Inferior parietal cortex (tissue), 1 donor: ENCODE results near the gene ELFN2.

ENCODE experiments used
- DNase-seq: peaks from one replicate; pipeline ENCODE4 v3.0.0-alpha.2; 2016; ENCODE audit errors: extremely low spot score

Gene ELFN2

DNA sequence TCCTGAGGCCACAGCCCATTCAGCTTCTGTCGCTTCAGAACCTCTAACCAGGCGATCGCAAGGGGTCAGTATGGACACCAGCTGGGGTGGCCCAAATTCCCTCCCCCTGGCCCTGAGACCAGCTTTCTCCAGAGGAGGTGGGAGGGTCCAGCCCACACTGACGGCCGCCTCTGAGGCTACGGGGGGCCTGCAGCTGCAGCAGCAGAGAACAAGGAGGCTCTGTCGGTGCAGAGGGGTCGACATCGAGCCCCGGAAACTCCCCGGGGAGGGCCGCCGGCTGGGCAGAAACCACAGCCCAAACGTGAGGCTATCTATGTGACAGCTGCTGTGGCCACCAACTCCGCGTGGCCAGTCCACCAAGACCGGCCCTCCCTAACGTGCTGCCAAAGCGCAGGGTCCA, 40.8 kb downstream of the ELFN2 start:
- DNase-seq, result no peak

GRCh38 chr22:37384691-37385090, 42.6 kb downstream of the ELFN2 start:
- no peak for DNase-seq

GRCh38 chr22:37383341-37383740, 43.9 kb downstream of the ELFN2 start:
- DNase-seq, result no peak

GRCh38 chr22:37381489-37381888, 45.8 kb downstream of the ELFN2 start:
- no peak for DNase-seq

DNA sequence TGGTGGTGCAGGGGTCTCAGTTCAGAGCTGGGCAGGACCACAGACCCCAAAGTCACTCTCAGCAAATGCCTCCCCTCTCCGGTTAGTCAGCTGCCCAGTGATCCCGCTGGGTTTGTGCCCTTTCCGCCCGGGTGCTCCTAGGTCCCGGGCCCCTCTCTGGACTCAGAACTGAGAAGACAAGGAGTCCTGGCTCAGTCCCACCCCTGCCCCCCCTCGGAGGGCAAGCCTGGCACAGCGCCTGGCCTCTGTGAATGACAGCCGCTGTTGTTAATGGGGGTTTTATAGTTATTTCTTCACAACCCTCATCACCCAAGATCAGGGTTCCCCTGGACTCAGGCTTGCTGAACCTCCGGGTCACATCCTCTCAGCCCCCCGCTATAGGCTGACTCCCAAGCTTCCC, 47.6 kb downstream of the ELFN2 start:
- DNase-seq, result no peak

GRCh38 chr22:37379085-37379484, 48.2 kb downstream of the ELFN2 start:
- no peak for DNase-seq

GRCh38 chr22:37378642-37379058, 48.6 kb downstream of the ELFN2 start:
- DNase-seq, result no peak

DNA sequence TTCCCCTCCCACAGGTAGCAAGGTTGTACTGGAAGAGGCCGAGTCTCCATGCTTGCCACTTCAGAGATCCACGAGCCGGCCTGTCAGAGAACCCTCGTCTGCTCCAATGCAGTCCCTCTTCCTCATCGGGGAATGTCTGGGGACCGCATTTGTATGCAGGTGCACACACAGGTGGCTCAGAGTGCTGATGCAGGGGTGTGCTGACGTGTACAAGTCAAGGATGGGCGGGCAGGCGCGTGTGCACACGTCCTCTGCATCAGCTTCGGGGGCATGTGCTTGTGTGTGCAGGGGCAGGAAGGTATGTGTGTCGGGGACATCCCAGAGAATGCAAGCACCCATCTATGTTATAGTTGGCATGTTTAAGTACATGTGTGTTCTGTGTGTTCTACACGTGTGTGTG, 49.4 kb downstream of the ELFN2 start:
- DNase-seq, result no peak

DNA sequence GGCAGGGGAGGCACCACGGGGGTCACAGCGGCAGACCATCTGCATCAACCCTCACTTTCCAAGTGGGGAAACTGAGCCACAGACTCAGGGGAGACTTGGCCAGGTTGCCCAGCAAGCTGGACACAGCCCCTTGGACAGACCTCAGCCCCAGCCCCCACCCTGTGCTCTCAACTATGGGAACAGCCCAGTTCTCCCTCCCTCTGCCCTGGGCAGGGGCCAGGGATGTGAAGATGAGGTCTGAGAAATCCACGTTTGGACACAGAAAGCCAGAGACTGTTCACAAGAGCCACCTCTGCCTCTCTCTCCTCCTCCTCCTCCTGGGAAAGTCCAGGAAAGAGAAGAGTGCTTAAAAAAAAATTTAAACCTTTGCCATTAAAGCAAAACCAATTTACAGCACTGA, 50.1 kb downstream of the ELFN2 start:
- DNase-seq, result no peak

GRCh38 chr22:37376643-37377042, 50.6 kb downstream of the ELFN2 start:
- DNase-seq, result no peak

GRCh38 chr22:37375801-37376200, 51.5 kb downstream of the ELFN2 start:
- no peak for DNase-seq

DNA sequence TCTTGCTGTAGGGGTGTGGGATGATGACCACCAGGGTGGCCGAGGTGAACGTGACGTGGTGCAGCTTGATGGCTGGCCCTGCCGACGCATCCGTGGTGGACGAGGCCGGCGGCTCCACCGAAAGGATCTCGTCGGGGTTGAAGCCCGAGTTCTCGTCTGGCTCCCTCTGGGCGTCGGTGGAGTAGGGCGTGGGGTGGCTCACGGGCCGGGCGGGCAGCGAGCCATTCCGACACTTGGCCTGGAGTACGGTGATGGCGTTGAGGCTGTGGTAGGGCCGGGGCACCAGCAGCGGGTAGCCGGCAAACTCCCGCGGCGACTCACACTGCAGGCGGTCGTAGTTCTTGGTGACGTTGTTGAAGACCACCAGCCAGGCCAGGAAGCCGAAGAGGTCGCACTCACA, 52.7 kb downstream of the ELFN2 start:
- DNase-seq, result no peak

DNA sequence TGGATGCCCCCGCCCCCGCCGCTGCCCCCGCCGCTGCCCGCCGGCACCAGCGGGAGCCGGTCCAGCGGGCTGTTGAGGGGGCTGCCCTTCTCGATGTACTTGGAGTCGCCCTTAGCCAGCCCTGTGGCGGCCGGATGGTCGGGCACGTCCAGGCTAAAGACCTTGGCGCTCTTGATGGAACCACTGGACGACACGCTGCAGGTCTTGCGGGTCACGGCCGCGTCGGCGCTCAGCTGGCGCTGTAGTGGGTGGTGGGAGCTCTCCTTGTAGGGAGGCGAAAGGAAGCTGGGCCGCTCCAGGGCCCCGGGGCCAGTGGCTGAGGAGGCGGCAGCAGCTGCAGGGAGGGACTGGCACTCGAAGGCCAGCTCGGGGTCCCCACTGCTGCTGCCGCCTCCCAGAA, 53.8 kb downstream of the ELFN2 start:
- DNase-seq, result no peak

DNA sequence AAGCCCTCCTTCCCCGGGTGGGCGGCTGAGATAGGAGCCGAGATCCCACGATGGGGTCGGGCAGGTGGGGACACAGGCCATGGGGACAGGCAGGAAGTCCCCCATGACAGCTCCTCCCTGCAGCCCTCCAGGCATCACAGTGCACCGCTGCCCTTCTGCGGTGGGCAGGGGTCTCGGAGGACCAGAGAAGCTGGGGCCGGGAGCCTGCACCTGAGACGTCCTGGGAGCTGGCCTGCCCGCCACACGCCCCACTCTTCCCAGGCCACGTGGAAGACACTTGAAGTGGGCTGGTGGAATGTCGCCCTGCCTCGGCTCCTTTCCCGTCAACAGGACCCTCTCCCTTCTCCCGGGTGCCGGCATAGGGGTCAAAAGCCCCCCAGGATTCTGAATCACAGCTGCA, 55.4 kb downstream of the ELFN2 start:
- no peak for DNase-seq

- DNase-seq, result no peak
Measured at GRCh38 chr22:37371491-37371890, 55.8 kb downstream of the ELFN2 start.

DNA sequence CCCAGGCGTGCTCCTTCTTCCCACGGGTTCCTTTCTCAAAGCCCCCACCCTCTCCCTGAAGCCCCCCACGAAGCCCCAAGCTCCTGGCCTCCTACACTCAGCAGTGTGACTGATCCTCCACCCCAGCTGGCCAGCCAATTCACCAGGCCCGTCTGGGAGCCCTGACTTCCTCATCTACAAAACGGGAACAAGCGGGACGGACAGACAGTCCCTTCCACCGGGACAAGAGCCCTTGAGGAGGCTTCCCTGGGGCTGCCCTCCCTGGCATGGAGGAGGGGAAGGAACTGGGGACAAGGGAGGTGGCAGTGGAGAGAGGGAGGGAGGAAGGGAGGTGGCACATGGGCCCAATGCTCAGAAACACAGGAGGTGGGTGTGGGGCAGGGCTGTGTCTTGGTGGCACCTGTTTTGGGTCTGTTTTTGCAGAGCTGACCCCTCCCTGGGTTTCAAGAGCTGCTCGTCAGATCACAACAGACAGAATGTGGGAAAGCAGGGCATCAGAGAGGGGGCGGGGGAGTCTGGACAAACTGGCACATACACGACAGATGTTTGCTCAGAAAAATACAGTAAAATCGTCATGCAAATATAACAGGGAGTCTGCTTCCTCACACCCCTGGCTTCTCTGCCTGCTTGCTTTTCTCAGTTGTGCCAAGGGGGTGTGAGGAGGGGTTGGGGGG, 56.8 kb downstream of the ELFN2 start:
- DNase-seq, result no peak

DNA sequence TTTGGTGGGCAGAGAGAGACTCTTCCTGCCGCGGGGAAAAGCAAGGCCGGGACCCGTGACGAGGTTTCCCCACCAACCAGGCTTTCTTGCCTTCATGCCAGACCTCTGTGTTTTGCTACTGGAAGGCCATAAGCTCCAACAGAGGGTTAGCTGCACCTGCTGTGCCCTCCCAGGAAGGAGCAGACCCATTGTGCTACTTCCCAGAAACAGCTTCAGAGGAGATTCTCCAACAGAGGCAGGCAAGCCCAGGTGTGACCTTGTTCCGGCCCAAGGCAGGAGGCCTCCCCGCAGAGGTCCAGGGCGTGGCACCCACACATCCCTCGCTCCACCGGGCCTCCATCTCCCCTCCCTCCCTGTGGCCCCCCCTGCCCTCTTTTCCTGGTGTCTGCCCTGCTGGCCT, 57.8 kb downstream of the ELFN2 start:
- DNase-seq, result no peak

DNA sequence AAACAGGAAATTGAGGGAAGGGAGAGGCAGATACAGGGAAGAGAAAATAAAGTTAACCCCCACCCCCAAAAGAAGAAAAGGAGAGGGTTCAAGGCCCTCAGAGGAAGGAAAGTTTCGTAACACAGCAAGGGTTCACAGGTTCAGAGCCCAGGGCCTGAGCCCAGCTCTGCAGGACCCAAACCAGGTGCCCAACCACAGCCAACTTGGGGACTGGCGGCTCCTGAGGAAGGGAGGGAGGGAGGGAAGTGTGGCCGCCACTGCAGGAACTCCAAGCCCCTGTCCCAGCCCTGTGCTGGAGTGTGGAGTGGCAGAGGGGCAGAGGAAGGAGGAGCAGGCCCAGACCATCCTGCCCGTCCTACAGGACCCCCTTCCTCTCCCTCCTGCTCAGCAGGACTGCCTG, 59.2 kb downstream of the ELFN2 start:
- DNase-seq, result no peak

- DNase-seq, result no peak
Measured at GRCh38 chr22:37366601-37367000, 60.7 kb downstream of the ELFN2 start.

DNA sequence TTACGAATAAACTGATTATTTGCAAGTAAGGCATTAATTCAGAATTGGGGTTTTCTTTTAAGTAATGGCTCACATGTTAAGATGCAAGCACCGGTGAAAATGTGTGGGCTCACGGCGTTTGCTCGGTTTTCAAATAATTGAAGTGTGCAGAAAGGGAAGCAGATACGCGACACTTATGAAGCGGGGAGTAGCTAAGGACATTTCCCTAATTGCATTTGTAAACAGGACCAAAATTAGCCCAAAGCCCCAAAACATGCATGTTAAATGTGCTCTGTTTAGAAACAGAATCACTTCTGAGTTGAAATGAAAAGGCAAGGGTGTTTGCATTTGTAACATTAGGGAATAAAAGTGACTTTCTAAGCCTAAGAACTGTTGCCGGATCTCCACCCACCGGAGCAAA, 61.3 kb downstream of the ELFN2 start:
- no peak for DNase-seq

DNA sequence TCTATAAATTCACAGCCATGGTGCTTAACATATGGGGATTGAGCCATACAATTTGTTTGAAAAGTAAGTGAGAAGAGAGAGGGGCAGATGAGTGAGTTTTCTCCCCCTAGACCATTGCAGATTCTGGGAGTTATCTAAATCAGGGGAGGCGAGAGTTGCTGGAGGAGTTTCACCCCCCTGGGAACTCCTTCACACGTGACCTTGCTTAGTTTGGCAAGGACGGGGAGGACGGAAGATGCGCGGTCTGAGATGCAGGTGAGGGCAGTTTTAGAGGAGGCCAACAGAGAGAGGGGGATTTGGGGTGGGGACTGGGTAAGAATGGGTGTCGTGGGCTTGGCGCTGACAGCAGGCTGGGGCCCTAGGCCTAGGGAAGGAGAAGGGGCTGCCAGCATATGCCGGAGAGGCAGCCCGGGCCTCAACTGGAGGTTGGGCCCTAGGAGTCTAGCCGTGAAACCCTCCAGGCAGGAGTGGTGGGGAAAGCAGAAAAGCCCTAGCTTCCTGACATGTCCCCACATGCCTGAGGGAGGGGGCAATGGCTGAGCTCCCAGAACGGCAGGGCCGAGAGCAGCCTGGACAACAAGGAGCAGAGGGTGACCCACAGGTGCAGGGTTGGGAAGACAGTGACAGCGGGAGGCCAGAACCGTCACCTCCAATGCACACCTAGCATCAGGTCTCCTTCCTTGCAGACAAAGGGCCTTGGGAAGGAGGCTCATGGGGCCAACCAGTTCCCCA, 63.9 kb downstream of the ELFN2 start:
- DNase-seq, result no peak

DNA sequence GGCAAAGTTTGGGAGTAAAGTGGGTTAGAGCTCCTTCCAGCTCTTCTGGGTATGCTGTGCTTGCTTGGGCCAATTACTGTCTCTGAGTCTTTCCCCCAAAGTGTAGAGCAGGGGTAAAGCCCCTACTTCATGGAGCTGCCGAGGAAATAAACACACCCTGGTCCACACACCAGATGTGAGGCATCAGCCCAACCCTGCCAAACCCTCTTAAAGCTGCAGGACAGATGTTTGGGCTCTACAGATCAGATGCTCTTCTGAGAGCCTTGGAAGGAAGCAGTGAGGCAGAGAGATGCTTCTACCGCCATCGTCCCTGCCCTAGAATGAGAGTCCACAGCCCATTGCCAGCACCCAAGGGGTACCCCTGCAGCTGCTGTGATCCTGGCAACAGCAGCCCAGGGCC, 64.7 kb downstream of the ELFN2 start:
- no peak for DNase-seq

- DNase-seq, result no peak
Measured at GRCh38 chr22:37358917-37359316, 68.4 kb downstream of the ELFN2 start.

DNA sequence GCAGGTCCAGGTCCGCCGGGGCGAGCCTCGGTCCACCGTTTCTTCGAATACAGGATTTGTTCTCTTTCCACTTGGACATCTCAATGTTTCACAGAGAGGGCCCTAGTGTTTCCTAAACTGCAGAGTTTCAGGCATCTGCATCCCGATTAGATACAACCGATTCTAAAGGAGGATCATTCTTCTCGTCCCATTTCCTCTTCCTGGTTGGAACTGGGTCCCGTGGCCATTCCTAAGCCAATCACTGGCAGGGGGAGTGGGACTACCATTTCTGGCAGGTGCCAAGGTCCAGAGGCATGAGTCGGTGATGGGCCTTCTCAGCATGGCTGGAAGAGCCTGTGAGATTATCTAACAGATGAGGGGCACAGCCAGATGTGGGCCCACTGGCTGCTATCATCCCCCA, 68.9 kb downstream of the ELFN2 start:
- DNase-seq, result no peak
